K562 (cell line): ENCODE measurements around the gene THSD8. TPM values are rescaled to one million over a fixed set of nuclear protein-coding genes. Genes with fewer than 3 reads are reported as not detected.
A peak's percentile ranks its signal among the peaks of the same experiment; 100 is the strongest.

Experiments
- GTF2F1 ChIP-seq: IDR thresholded peaks from 2 replicates; pipeline ENCODE4 v1.6.1; 2011; ENCODE audit warnings: low read depth, low read length, improper control_type of control experiment
- NFXL1 ChIP-seq: fragments of 450-650 bp; formaldehyde crosslinking; IDR thresholded peaks from 2 replicates; pipeline ENCODE4 v1.4.0; 2021; ENCODE audit warnings: mild to moderate bottlenecking
- PHTF2 ChIP-seq: fragments of 250-450 bp; sonication (Bioruptor Pico); IDR thresholded peaks from 2 replicates; pipeline ENCODE4 v1.5.0; 2021; ENCODE audit warnings: mild to moderate bottlenecking
- SMARCE1 ChIP-seq: fragments of 450-650 bp; IDR thresholded peaks from 2 replicates; pipeline ENCODE4 v1.7.1; 2016; ENCODE audit warnings: mild to moderate bottlenecking
- TCF7L2 ChIP-seq: fragments of 150-350 bp; IDR thresholded peaks from 2 replicates; pipeline ENCODE4 v1.6.1; 2016; ENCODE audit warnings: low read depth, mild to moderate bottlenecking, low read length, moderate library complexity
- THRAP3 ChIP-seq: fragments of 450-650 bp; IDR thresholded peaks from 2 replicates; pipeline ENCODE4 v1.6.1; 2016; ENCODE audit warnings: mild to moderate bottlenecking, inconsistent platforms, borderline replicate concordance
- TRIM28 ChIP-seq: fragments of 450-650 bp; IDR thresholded peaks from 2 replicates; pipeline ENCODE4 v1.6.1; 2017
- VEZF1 ChIP-seq: fragments of 200-800 bp; sonication (Bioruptor generic); IDR thresholded peaks from 2 replicates; pipeline ENCODE4 v1.6.1; 2017; ENCODE audit warnings: missing genetic modification characterization, missing compliant biosample characterization
- ZNF175 ChIP-seq: fragments of 200-800 bp; sonication (Bioruptor generic); IDR thresholded peaks from 2 replicates; pipeline ENCODE4 v1.6.1; 2016; ENCODE audit warnings: low read depth, mild to moderate bottlenecking, missing genetic modification characterization, missing compliant biosample characterization
- ZNF639 ChIP-seq, 2 experiments: fragments of 200-800 bp in 1 of 2; sonication (Bioruptor generic) in 1 of 2; sonication (generic) in 1 of 2; formaldehyde crosslinking in 1 of 2; IDR thresholded peaks in 1 of 2; conservative IDR thresholded peaks in 1 of 2; 2 replicates each; pipeline versions ENCODE4 v1.5.0 to v1.6.1; 2016 to 2020; ENCODE audit warnings: missing compliant biosample characterization in 1 of 2, missing genetic modification characterization in 1 of 2, missing genetic modification reagents in 1 of 2
- polyA plus RNA-seq, 8 experiments: library from polyadenylated mRNA; depleted of rRNA in 4 of 8; stranded (reverse) in 5 of 8; unstranded in 3 of 8; fragments of >200 nt; fragmentation: Nextera tagmentation in 2 of 8; fragmentation: Illumina TruSeq in 1 of 8; extraction: Ambion mirVana in 2 of 8; extraction: Trizol in 1 of 8; gene quantifications; 2 replicates each; pipeline versions ENCODE4 v1.2.1 to v1.2.3, GENCODE V29; 2011 to 2014; ENCODE audit warnings: inconsistent platforms in 1 of 8, missing spikeins in 1 of 8
- total RNA-seq, 7 experiments: library from RNA; depleted of rRNA in 6 of 7; stranded (reverse); fragments of >200 nt in 6 of 7; fragmentation: Illumina TruSeq in 2 of 7; extraction: Trizol in 2 of 7; gene quantifications; 2 replicates each; pipeline versions ENCODE4 v1.2.1 to v1.2.3, GENCODE V29; 2011 to 2021; ENCODE audit warnings: low replicate concordance in 1 of 7
- TF ChIP-seq, protein P1 (sequence below): fragments of 450-650 bp; IDR thresholded peaks from 2 replicates; pipeline ENCODE4 v1.6.1; 2016
- TF ChIP-seq, protein P2 (sequence below), 2 experiments: fragments of 450-650 bp; conservative IDR thresholded peaks; 2 replicates each; pipeline ENCODE4 v1.6.1; 2017; ENCODE audit warnings: mild to moderate bottlenecking in 2 of 2, moderate library complexity in 2 of 2
- TF ChIP-seq, protein P3 (sequence below): fragments of 250-450 bp; sonication (Bioruptor Pico); IDR thresholded peaks from 2 replicates; pipeline ENCODE4 v1.6.1; 2021; ENCODE audit warnings: mild to moderate bottlenecking
- TF ChIP-seq, protein P4 (sequence below): fragments of 150-350 bp; conservative IDR thresholded peaks from 2 replicates; pipeline ENCODE4 v1.6.1; 2014; ENCODE audit warnings: low read length
- TF ChIP-seq, protein P5 (sequence below): fragments of 250-450 bp; sonication (Bioruptor Pico); IDR thresholded peaks from 2 replicates; pipeline ENCODE4 v1.5.0; 2021; ENCODE audit warnings: mild to moderate bottlenecking, borderline replicate concordance

The THSD8 gene
- total and polyA plus RNA-seq, 9 of the 15 experiments (the other 6 are each of a cell fraction or from before 2014, with no cell fraction given): 8.4 to 42.4 (median 19.9) TPM; not detected in 2

DNA sequence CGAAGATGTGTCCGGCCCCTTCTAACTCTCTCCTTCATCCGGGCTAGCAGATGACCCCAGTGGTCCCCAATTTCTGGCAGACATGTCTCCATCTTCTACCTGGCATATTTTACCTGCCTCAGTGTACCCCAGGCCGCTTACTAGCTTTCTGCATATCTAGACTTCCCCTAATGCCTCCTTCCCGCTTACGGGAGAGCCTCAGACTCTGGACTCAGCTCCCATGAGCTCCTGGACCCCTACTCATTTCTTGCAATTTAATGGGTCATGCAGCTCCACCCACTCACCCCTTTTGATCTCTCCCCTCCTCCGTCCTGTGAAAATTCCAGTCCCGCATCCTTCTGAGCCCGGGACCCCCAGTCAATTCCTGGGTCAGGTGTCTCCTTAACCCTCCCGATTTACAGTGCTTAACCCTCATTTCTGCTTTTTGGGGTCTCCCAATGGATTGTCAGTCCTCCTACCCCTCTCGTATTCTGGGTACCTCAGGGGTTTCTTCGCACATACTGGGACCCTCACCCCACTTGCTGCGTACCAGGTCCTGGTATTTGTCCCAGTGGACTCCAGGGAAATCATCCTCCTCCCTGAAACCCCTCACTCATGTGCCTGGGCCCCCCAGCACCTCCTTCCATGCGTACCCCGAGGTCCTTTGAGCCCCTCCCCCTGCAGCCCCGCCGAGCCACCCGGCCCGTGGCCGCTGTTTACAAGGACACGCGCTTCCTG, 11.1 kb upstream of the THSD8 start (continued):
- no peak for TF ChIP-seq TRIM28
- no peak for TF ChIP-seq GTF2F1
- TF ChIP-seq, protein P1, sequence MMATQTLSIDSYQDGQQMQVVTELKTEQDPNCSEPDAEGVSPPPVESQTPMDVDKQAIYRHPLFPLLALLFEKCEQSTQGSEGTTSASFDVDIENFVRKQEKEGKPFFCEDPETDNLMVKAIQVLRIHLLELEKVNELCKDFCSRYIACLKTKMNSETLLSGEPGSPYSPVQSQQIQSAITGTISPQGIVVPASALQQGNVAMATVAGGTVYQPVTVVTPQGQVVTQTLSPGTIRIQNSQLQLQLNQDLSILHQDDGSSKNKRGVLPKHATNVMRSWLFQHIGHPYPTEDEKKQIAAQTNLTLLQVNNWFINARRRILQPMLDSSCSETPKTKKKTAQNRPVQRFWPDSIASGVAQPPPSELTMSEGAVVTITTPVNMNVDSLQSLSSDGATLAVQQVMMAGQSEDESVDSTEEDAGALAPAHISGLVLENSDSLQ: no peak
- TF ChIP-seq THRAP3: no peak
- peak in 1 of 2 experiments; percentile 20; a peak in 2 of 4 replicates for TF ChIP-seq ZNF639 (CRISPR knock-in tag; conservative IDR thresholded peaks at IDR 0.05 in 1 of 2, IDR thresholded peaks at IDR 0.05 in 1 of 2)
- TF ChIP-seq, protein P2, sequence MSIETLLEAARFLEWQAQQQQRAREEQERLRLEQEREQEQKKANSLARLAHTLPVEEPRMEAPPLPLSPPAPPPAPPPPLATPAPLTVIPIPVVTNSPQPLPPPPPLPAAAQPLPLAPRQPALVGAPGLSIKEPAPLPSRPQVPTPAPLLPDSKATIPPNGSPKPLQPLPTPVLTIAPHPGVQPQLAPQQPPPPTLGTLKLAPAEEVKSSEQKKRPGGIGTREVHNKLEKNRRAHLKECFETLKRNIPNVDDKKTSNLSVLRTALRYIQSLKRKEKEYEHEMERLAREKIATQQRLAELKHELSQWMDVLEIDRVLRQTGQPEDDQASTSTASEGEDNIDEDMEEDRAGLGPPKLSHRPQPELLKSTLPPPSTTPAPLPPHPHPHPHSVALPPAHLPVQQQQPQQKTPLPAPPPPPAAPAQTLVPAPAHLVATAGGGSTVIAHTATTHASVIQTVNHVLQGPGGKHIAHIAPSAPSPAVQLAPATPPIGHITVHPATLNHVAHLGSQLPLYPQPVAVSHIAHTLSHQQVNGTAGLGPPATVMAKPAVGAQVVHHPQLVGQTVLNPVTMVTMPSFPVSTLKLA (conservative IDR thresholded peaks at IDR 0.05): peak; percentile 100; a peak in 3 of 4 replicates
- TF ChIP-seq, protein P3, sequence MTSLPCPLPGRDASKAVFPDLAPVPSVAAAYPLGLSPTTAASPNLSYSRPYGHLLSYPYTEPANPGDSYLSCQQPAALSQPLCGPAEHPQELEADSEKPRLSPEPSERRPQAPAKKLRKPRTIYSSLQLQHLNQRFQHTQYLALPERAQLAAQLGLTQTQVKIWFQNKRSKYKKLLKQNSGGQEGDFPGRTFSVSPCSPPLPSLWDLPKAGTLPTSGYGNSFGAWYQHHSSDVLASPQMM: no peak
- TF ChIP-seq, protein P4, sequence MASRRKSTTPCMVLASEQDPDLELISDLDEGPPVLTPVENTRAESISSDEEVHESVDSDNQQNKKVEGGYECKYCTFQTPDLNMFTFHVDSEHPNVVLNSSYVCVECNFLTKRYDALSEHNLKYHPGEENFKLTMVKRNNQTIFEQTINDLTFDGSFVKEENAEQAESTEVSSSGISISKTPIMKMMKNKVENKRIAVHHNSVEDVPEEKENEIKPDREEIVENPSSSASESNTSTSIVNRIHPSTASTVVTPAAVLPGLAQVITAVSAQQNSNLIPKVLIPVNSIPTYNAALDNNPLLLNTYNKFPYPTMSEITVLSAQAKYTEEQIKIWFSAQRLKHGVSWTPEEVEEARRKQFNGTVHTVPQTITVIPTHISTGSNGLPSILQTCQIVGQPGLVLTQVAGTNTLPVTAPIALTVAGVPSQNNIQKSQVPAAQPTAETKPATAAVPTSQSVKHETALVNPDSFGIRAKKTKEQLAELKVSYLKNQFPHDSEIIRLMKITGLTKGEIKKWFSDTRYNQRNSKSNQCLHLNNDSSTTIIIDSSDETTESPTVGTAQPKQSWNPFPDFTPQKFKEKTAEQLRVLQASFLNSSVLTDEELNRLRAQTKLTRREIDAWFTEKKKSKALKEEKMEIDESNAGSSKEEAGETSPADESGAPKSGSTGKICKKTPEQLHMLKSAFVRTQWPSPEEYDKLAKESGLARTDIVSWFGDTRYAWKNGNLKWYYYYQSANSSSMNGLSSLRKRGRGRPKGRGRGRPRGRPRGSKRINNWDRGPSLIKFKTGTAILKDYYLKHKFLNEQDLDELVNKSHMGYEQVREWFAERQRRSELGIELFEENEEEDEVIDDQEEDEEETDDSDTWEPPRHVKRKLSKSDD: no peak
- TF ChIP-seq VEZF1 (CRISPR knock-in tag): no peak
- TF ChIP-seq SMARCE1: peak; percentile 14; the same call in 1 of the 2 replicates
- TF ChIP-seq, protein P5, sequence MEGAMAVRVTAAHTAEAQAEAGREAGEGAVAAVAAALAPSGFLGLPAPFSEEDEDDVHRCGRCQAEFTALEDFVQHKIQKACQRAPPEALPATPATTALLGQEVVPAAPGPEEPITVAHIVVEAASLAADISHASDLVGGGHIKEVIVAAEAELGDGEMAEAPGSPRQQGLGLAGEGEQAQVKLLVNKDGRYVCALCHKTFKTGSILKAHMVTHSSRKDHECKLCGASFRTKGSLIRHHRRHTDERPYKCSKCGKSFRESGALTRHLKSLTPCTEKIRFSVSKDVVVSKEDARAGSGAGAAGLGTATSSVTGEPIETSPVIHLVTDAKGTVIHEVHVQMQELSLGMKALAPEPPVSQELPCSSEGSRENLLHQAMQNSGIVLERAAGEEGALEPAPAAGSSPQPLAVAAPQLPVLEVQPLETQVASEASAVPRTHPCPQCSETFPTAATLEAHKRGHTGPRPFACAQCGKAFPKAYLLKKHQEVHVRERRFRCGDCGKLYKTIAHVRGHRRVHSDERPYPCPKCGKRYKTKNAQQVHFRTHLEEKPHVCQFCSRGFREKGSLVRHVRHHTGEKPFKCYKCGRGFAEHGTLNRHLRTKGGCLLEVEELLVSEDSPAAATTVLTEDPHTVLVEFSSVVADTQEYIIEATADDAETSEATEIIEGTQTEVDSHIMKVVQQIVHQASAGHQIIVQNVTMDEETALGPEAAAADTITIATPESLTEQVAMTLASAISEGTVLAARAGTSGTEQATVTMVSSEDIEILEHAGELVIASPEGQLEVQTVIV (CRISPR knock-in tag): no peak
- TF ChIP-seq NFXL1 (CRISPR knock-in tag): no peak
- no peak for TF ChIP-seq PHTF2
- TF ChIP-seq TCF7L2: no peak
- 0 out of 2 replicates have a peak, but pooled peaks have one; percentile 38 for TF ChIP-seq ZNF175 (CRISPR knock-in tag)
